Keratinocyte (primary cell): ENCODE measurements around the gene TAMALIN. TPM values are rescaled to one million over a fixed set of nuclear protein-coding genes. Genes with fewer than 3 reads are reported as not detected.

Experiments used
- DNase-seq: peaks from one replicate; pipeline ENCODE4 v3.0.0-alpha.2; 2011; ENCODE audit warnings: low read depth, missing footprints, low spot score
- FAIRE-seq: peaks from 2 replicates; lab custom pipeline; 2011; peaks lifted over from hg19 to GRCh38; lab: Jason Lieb, UNC
- H2AFZ ChIP-seq: 2 replicates; pipeline ENCODE4 v1.6.0; 2012; ENCODE audit warnings: low read length, control low read depth, inconsistent platforms; ENCODE audit not compliant: control insufficient read depth
- H3K27ac ChIP-seq: 2 replicates; pipeline ENCODE4 v1.5.1; 2011; ENCODE audit warnings: low read length; ENCODE audit not compliant: control insufficient read depth, insufficient read depth
- H3K27me3 ChIP-seq: 3 replicates; pipeline ENCODE4 v1.6.0; 2011; ENCODE audit warnings: low read length; ENCODE audit not compliant: control insufficient read depth, insufficient read depth; ENCODE audit errors: extremely low read depth
- H3K36me3 ChIP-seq, 2 experiments: 2 replicates in 1 of 2; 3 replicates in 1 of 2; pipeline ENCODE4 v1.5.1; 2011; ENCODE audit warnings: low read length in 2 of 2, mild to moderate bottlenecking in 1 of 2; ENCODE audit not compliant: control insufficient read depth in 2 of 2, insufficient read depth in 2 of 2; ENCODE audit errors: extremely low read depth in 1 of 2
- H3K4me1 ChIP-seq: 3 replicates; pipeline ENCODE4 v1.5.1; 2011; ENCODE audit warnings: low read length; ENCODE audit not compliant: control insufficient read depth, insufficient read depth; ENCODE audit errors: extremely low read depth
- H3K4me2 ChIP-seq: 3 replicates; pipeline ENCODE4 v1.6.0; 2011; ENCODE audit warnings: low read depth, low read length; ENCODE audit not compliant: control insufficient read depth, insufficient read depth; ENCODE audit errors: extremely low read depth
- H3K4me3 ChIP-seq, 3 experiments: fragments of 200-600 bp in 1 of 3; sonication (generic) in 1 of 3; 2 replicates in 2 of 3; 3 replicates in 1 of 3; pipeline ENCODE4 v1.5.1; 2011 to 2016; ENCODE audit warnings: low read length in 3 of 3, mild to moderate bottlenecking in 3 of 3, control low read depth in 2 of 3, inconsistent platforms in 1 of 3, low read depth in 1 of 3, mixed read lengths in 1 of 3, mixed run types in 1 of 3, moderate library complexity in 1 of 3; ENCODE audit not compliant: control insufficient read depth in 2 of 3, insufficient read depth in 2 of 3; ENCODE audit errors: extremely low read depth in 1 of 3
- H3K79me2 ChIP-seq: 2 replicates; pipeline ENCODE4 v1.6.0; 2012; ENCODE audit warnings: low read length; ENCODE audit not compliant: control insufficient read depth, insufficient read depth
- H3K9ac ChIP-seq: 3 replicates; pipeline ENCODE4 v1.6.0; 2011; ENCODE audit warnings: low read length; ENCODE audit not compliant: control insufficient read depth, insufficient read depth; ENCODE audit errors: extremely low read depth
- H3K9me1 ChIP-seq: 3 replicates; pipeline ENCODE4 v1.6.0; 2011; ENCODE audit warnings: low read length; ENCODE audit not compliant: control insufficient read depth, insufficient read depth; ENCODE audit errors: extremely low read depth
- H3K9me3 ChIP-seq: 2 replicates; pipeline ENCODE4 v1.5.1; 2012; ENCODE audit warnings: low read depth, low read length; ENCODE audit not compliant: control insufficient read depth
- H4K20me1 ChIP-seq: 3 replicates; pipeline ENCODE4 v1.6.0; 2011; ENCODE audit warnings: low read length; ENCODE audit not compliant: control insufficient read depth, insufficient read depth; ENCODE audit errors: extremely low read depth
- EZH2 ChIP-seq: IDR thresholded peaks from one replicate; pipeline ENCODE4 v1.6.1; 2012; ENCODE audit warnings: inconsistent platforms, mild to moderate bottlenecking, low read length, moderate library complexity
- dilution Hi-C: fragments of 300-500 bp; cut with MboI; formaldehyde crosslinking; loops from one replicate; pipeline ENCODE4 v1.7.0; 2020; ENCODE audit warnings: low sequenced_read_pairs; ENCODE audit not compliant: extremely low pct_ligation_motif_present
- polyA plus RNA-seq, 5 experiments: library from polyadenylated mRNA; depleted of rRNA in 3 of 5; stranded (reverse) in 3 of 5; stranded (forward) in 1 of 5; unstranded in 1 of 5; fragments of >200 nt; gene quantifications; 1 replicate in 1 of 5; 2 replicates in 3 of 5; 3 replicates in 1 of 5; pipeline versions ENCODE4 v1.2.1 to v1.2.3, GENCODE V29; 2011 to 2012; ENCODE audit warnings: missing spikeins in 2 of 5, low read depth in 1 of 5, low replicate concordance in 1 of 5
- TF ChIP-seq, protein P1 (sequence below), 3 experiments: IDR thresholded peaks in 1 of 3; conservative IDR thresholded peaks in 1 of 3; optimal IDR thresholded peaks in 1 of 3; 2 replicates in 2 of 3; 3 replicates in 1 of 3; pipeline versions ENCODE3 to v1.5.1; 2011; ENCODE audit warnings: low read length in 3 of 3, mild to moderate bottlenecking in 3 of 3, moderate library complexity in 2 of 3, control low read depth in 1 of 3, inconsistent platforms in 1 of 3; ENCODE audit not compliant: insufficient read depth in 2 of 3; ENCODE audit errors: extremely low read depth in 1 of 3

Gene TAMALIN
- polyA plus RNA-seq, 1 donor (not counting 4 experiments of a cell fraction or from before 2014, with no cell fraction given) = 0.54 TPM

- Histone ChIP-seq H2AFZ (no peak overlapping the region), H3K9ac (no peak overlapping the region), H3K27me3 (peaks cover 20% of the 10 kb centered on the region), H4K20me1 (no peaks in the 10 kb centered on the region), H3K27ac (no peak overlapping the region), H3K79me2 (no peaks in the 10 kb centered on the region), H3K4me2 (no peak overlapping the region), H3K9me3 (no peaks in the 10 kb centered on the region), H3K9me1 (peaks cover 3% of the 10 kb centered on the region), H3K4me1 (peaks cover 15% of the 10 kb centered on the region), H3K4me3 (no peak overlapping the region), H3K36me3 (no peaks in the 10 kb centered on the region)
- DNase-seq = no peak
- dilution Hi-C loops = no loop called here
- no peak for FAIRE-seq
- no peak for TF ChIP-seq EZH2
- TF ChIP-seq, protein P1, sequence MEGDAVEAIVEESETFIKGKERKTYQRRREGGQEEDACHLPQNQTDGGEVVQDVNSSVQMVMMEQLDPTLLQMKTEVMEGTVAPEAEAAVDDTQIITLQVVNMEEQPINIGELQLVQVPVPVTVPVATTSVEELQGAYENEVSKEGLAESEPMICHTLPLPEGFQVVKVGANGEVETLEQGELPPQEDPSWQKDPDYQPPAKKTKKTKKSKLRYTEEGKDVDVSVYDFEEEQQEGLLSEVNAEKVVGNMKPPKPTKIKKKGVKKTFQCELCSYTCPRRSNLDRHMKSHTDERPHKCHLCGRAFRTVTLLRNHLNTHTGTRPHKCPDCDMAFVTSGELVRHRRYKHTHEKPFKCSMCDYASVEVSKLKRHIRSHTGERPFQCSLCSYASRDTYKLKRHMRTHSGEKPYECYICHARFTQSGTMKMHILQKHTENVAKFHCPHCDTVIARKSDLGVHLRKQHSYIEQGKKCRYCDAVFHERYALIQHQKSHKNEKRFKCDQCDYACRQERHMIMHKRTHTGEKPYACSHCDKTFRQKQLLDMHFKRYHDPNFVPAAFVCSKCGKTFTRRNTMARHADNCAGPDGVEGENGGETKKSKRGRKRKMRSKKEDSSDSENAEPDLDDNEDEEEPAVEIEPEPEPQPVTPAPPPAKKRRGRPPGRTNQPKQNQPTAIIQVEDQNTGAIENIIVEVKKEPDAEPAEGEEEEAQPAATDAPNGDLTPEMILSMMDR (optimal IDR thresholded peaks at IDR 0.05 in 1 of 3, IDR thresholded peaks at IDR 0.05 in 1 of 3, conservative IDR thresholded peaks at IDR 0.05 in 1 of 3; ENCODE audit: extremely low read depth in 1 of 3, insufficient read depth in 2 of 3, low read length in 3 of 3) = no peak
Observed at GRCh38 chr12:52010692-52011601, 4.2 kb downstream of the TAMALIN start.

DNA sequence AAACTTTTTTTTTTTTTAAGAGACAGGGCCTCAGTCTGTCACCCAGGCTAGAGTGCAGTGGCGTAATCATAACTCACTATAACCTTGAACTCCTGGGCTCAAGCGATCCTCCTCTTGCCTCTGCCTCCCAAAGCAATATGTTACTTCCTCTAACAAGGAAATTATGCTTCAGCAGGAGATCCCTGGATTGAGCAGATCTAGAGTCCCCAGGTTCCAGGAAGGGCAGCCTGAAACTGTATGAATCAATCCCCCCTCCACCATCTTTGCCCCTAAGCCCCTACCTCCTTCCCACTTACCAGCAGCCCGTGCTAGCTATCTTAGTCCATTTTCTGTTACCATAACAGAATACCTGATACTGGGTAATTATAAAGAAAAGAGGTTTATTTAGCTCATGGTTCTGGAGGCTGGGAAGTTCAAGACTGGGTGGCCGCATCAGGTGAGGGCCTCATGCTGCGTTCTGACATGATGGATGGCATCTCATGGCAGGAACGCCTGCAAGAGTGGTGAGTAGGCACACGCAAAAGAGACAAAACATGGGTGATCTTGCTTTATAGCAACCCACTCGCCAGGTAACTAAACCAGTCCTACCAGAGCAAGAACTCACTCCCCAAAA is 5.0 kb downstream of the TAMALIN start:
- H3K36me3 ChIP-seq = no peaks in the 10 kb centered on the region
- H3K4me2 ChIP-seq = no peak overlapping the region
- no peaks in the 10 kb centered on the region for H3K79me2 ChIP-seq
- no peaks in the 10 kb centered on the region for H4K20me1 ChIP-seq
- H3K27ac ChIP-seq = no peak overlapping the region
- peaks cover 3% of the 10 kb centered on the region for H3K9me1 ChIP-seq
- dilution Hi-C loops = no loop called here
- H2AFZ ChIP-seq = no peak overlapping the region
- H3K4me3 ChIP-seq = no peak overlapping the region
- no peak for DNase-seq
- no peak overlapping the region for H3K9ac ChIP-seq
- no peak for FAIRE-seq
- H3K4me1 ChIP-seq = peaks cover 19% of the 10 kb centered on the region
- H3K27me3 ChIP-seq = peaks cover 13% of the 10 kb centered on the region
- TF ChIP-seq, protein P1 (optimal IDR thresholded peaks at IDR 0.05 in 1 of 3, IDR thresholded peaks at IDR 0.05 in 1 of 3, conservative IDR thresholded peaks at IDR 0.05 in 1 of 3; ENCODE audit: extremely low read depth in 1 of 3, insufficient read depth in 2 of 3, low read length in 3 of 3) = no peak
- no peak for TF ChIP-seq EZH2
- H3K9me3 ChIP-seq = no peaks in the 10 kb centered on the region
